Hepatocyte (in vitro differentiated cells): ENCODE results near the gene LRCH4.

Source experiments
- CTCF ChIP-seq: fragments of 200-600 bp; sonication (generic); IDR thresholded peaks from 2 replicates; pipeline ENCODE4 v1.5.1; 2016; ENCODE audit warnings: antibody characterized with exemption, mild to moderate bottlenecking; ENCODE audit not compliant: poor library complexity
- EZH2 ChIP-seq: fragments of 200-600 bp; sonication (generic); IDR thresholded peaks from 2 replicates; pipeline ENCODE4 v1.6.1; 2016; ENCODE audit warnings: antibody characterized with exemption, mild to moderate bottlenecking, borderline replicate concordance

GRCh38 chr7:100630066-100630465 is 44.1 kb upstream of the LRCH4 start:
- TF ChIP-seq CTCF (no peak), EZH2 (no peak)
